ENCODE results near the gene MITF.

MITF gene

GRCh38 chr3:69970827-69971226 lies 231.6 kb downstream of the MITF start:
- DNase-seq (ENCODE audit: low spot score), result no peak

GRCh38 chr3:69972672-69973071 lies 233.4 kb downstream of the MITF start:
- no peak for DNase-seq (ENCODE audit: low spot score)

DNA sequence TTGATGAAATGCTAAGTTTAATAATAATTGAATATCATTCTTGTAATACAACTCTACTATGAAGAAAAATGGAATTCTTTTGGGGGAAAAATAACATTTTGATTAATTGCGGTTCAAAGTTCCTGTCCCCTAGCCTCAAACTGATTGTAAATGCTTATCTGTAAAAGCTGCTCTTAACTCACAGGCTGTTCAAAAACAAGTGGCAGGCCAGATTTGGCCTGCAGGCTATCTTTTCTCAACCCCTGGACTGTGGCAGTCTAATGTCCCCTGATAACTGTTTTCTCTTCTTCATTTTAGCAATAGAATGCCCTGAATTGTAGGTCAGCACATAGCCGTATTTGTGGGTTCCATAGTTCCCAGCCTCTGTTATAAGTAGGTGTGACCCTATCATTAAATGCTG lies 236.8 kb downstream of the MITF start:
- no peak for DNase-seq (ENCODE audit: low spot score)

GRCh38 chr3:69983546-69984265 lies 244.4 kb downstream of the MITF start:
- peak; percentile 38 for DNase-seq (ENCODE audit: low spot score)

GRCh38 chr3:69985266-69985665 lies 246.0 kb downstream of the MITF start:
- no peak for DNase-seq (ENCODE audit: low spot score)

- DNase-seq (ENCODE audit: low spot score), result no peak
Measured at GRCh38 chr3:69986419-69986818, 247.2 kb downstream of the MITF start.

GRCh38 chr3:69987833-69988232 lies 248.6 kb downstream of the MITF start:
- no peak for DNase-seq (ENCODE audit: low spot score)

- no peak for DNase-seq (ENCODE audit: low spot score)
Measured at GRCh38 chr3:69993757-69994156, 254.5 kb downstream of the MITF start.

- no peak for DNase-seq (ENCODE audit: low spot score)
Measured at GRCh38 chr3:69994919-69995318, 255.7 kb downstream of the MITF start.

DNA sequence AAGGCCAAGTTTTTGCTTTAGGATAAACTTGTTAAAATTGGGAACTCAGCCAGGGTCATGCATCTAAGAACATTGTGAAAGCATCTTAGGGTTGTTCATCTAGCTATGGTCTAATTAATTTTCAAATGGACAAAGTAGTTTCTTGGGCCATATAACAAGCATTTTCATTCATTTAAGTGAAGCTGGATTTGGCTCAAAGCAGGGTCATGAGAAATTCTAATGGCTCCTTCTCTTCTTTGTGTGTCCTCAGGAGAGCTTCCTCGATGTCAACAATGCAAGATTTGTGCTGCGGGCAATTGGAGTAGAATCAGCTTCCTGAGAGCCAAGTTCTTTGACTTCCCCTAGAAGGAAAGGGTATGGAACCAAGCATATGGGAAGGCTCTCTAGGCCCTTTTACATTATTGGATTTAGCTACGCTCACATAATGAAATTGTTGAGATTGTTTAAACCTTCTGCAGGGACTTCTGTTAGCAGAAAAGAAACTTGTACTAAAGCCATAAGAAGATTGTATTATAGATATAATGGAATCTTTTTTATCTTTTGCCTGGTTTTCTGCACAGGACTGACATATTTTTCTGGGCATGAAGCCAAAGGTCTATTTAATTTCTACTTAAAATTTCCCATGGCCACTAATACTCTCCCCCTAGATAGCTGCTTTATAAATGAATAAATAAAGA lies 258.5 kb downstream of the MITF start:
- DNase-seq (ENCODE audit: low spot score), result no peak

DNA sequence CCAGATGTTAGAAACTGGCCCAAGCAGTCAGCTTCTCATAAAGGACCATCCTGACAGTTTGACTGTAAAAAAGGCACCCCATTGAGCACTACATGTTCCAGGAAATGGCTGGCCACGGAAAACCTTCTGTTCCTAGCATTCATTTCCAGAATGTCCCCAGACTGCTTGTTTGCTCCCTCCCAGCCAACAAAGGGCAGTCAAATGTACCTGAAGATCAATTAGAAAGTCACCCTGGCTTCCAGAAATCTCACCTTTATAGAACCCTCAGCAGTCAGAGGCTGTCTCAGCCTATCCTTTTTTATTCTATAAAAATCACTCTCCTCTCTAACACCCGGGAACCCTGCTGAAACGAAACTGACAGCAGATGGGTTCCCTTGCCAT lies 259.5 kb downstream of the MITF start:
- no peak for DNase-seq (ENCODE audit: low spot score)

GRCh38 chr3:69999140-70000027 lies 260.1 kb downstream of the MITF start, which contains the start of gene SAMMSON:
Gene SAMMSON, plus strand, starts transcription at chr3:69999733.
- DNase-seq (ENCODE audit: low spot score), result no peak

DNA sequence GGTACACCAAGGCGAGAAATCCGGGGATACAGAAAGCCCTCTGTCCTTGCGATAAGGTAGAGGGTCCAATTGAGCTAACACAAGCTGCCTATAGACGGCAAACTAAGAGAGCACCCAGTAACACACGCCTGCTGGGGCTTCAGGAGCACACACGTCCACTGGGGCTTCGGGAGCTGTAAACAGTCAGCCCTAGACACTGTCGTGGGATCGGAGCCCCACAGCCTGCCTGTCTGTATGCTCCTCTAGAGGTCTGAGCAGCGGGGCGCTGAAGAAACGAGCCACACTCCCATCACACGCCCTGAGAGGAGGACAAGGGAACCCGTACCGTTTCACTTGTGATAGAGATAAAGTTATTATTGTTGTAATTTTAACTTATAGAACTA lies 260.8 kb downstream of the MITF start:
- DNase-seq (ENCODE audit: low spot score), result no peak

DNA sequence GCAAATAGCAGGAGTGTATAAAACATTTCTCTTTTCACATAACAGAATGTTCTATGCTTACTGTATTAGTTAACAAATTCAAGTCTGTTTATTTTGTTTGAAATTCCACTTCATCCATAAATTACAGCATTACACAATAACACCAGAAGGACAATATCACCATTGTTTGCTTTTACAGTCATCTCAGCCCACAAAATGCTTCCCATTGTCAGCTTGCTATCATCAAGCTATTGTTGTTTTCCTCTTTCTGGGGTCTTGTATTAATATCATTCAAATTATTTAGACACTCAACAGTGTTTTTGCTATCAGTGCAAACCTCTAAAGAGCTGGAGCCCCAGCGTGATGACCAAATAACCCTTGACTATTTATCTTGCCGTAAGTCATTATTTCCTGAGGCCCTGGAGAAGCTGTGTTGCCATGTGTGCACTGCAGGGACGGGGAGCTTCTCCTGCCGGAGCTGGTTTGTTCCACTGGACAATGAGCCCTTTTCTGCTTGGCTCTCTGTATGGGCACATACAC lies 261.4 kb downstream of the MITF start:
- no peak for DNase-seq (ENCODE audit: low spot score)

DNA sequence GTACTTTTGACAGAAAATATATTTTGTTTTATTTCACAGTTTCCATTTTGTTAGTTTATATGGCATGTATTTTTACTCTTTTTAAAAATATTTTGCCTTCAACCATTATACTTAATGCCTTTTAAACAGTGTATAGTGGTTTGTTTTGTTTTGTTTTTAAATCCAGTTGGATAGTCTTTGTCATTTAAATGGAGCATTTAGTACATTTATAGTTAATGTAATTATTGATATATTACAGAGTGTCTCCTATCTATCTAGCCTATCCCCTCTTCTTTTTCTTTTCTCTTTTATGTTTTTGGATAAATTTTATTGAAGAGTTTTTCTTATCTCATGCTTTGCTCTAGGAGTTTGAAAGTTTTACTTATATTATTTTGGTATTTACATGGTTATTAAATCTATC lies 263.9 kb downstream of the MITF start:
- no peak for DNase-seq (ENCODE audit: low spot score)

DNA sequence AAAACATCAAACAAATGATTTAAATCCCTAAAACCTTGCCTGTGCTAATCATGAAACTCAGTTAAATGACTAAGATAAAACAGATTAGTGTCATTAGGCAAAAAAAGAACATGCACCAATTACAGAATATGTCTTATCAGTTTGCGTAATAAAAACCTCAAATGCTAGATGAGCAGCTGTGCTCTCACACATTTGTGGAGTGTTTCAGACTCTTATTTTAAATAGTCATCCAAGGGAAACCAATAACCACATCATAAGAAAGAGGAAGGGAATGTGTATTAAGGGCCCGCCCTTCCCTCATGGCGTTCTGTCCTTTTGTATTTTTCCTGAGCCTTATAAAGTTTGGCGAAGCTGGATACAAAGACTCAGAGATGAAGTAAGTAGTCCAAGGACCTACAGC lies 266.8 kb downstream of the MITF start:
- no peak for DNase-seq (ENCODE audit: low spot score)

- DNase-seq (ENCODE audit: low spot score), result no peak
Measured at GRCh38 chr3:70010346-70010745, 271.1 kb downstream of the MITF start.

DNA sequence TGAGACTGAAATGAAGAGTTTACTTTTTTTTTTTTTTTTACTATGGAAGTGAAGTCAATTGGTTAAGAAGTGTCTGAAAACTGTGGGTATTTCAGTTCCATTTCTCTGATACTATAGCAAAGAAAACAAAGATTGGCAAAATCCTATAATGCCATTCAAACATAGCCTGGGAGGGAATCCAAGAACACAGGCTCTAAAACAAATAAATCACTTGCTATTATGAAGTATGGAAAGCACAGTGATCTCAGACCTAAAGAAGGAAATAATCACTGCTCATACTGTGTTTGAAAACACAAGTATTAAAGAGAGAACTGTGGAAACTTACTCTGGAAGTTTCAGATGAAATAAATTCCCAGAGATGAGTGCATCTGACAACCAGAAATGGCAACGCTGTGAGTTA lies 272.3 kb downstream of the MITF start:
- no peak for DNase-seq (ENCODE audit: low spot score)

Measured in activated CD4-positive, alpha-beta T cell treated with anti-CD3 and anti-CD28 coated beads, Interleukin-2, Interleukin-4, amounts not matched to agents 100 ng/mL and 50 ng/mL, durations not matched to agents 16 hours and 8 hours (primary cell).